ENCODE data around the gene TLR4. TPM values are rescaled to one million over a fixed set of nuclear protein-coding genes. Genes with fewer than 3 reads are reported as not detected.

Gene TLR4
- 0.19 and 0.24 TPM in 2 replicates for total RNA-seq (2013; cell fraction: nucleolus; rRNA removed)
- 0.17 and 0.49 TPM in 2 replicates for total RNA-seq (2014; rRNA removed)
- 0.36 and 0.41 TPM in 2 replicates for total RNA-seq (2014; rRNA removed; fragmentation: Illumina TruSeq; extraction: Trizol)
- total RNA-seq (2021) = 0.13 and 0.23 TPM in 2 replicates
- not detected for polyA plus RNA-seq (2011; ENCODE audit: low read depth)
- polyA plus RNA-seq (2011; rRNA removed) = 0.50 and 0.59 TPM in 2 replicates
- 0.21 and 0.33 TPM in 2 replicates for polyA plus RNA-seq (2011; cell fraction: cytosol; rRNA removed)
- polyA plus RNA-seq (2011; cell fraction: nucleus; rRNA removed) = 0.22 and 0.50 TPM in 2 replicates
- polyA plus RNA-seq (2012) = 0.03 TPM in 1 of 2 replicates, not detected in the other
- 0.29 and 0.32 TPM in 2 replicates for polyA plus RNA-seq (2014; fragmentation: Illumina TruSeq; extraction: Trizol)
- polyA plus RNA-seq (2014; fragmentation: Nextera tagmentation; extraction: Ambion mirVana) = under 1 TPM; 0.03 to 0.07 TPM
- 0.15 and 0.20 TPM in 2 replicates for polyA plus RNA-seq (2014; rRNA removed)
- polyA plus RNA-seq (2016; fragmentation: Nextera tagmentation; extraction: Ambion mirVana) = under 1 TPM; 0.09 to 0.14 TPM
- 1.1 and 1.8 TPM in 2 replicates for polyA minus RNA-seq (2011; rRNA and poly(A)+ RNA removed)
- polyA minus RNA-seq (2011; cell fraction: cytosol; rRNA and poly(A)+ RNA removed) = 0.27 and 1.1 TPM in 2 replicates
- 0.73 and 2.2 TPM in 2 replicates for polyA minus RNA-seq (2011; cell fraction: nucleus; rRNA and poly(A)+ RNA removed)
- Bru-seq, nascent RNA = percentile 20 among the genes with signal in this experiment
- BruChase-seq, experiment 1, labeled RNA remaining after a 6-hour chase = percentile 21 among the genes with signal in this experiment
- percentile 27 among the genes with signal in this experiment for BruChase-seq, experiment 2, labeled RNA remaining after a 2-hour chase
- long read RNA-seq, experiment 1 = 0 reads
- long read RNA-seq, experiment 2 = 0 reads

- ChIA-PET SMC1A (ENCODE audit: uncharacterized antibody, unreplicated experiment) (interaction anchor here (1.0 to 1.9 kb wide), 7 partner anchors 10 to 72 kb away, joined by 3 to 5 read pairs (median 3); no protein-coding TSS in a partner anchor), POLR2A (interaction anchor here (0.9 to 1.1 kb wide), 2 partner anchors 18 to 21 kb away, joined by 3 read pairs; no protein-coding TSS in a partner anchor), RAD21 (ENCODE audit: unreplicated experiment) (interaction anchor here (1.3 kb wide), 1 partner anchor 22 kb away, joined by 3 read pairs; no protein-coding TSS in a partner anchor), CTCF (interaction anchor here (0.6 to 2.3 kb wide), 4 partner anchors 14 to 27 kb away, joined by 3 to 7 read pairs (median 3); no protein-coding TSS in a partner anchor)
- peaks cover 3% of the 10 kb centered on the region; the same call in 1 of the 2 replicates for H3K4me1 ChIP-seq (ENCODE audit: control insufficient read depth, insufficient read depth, low read length)
- no TSS peak for BruUV-seq (replicated peaks)
- FAIRE-seq = peak; percentile 54
- no peaks in the 10 kb centered on the region for H4K20me1 ChIP-seq (ENCODE audit: control insufficient read depth, insufficient read depth)
- H3K27me3 ChIP-seq (replicated peaks in 1 of 2; ENCODE audit: control insufficient read depth in 2 of 2, insufficient read depth in 2 of 2, low read length in 1 of 2) = no peaks in the 10 kb centered on the region
- peak within 1 kb of the TSS; percentile 46; the same call in 1 of the 2 replicates for H3K4me2 ChIP-seq (ENCODE audit: control insufficient read depth, insufficient read depth)
- H3K9ac ChIP-seq (ENCODE audit: control insufficient read depth, insufficient read depth, low read length) = no peak within 1 kb of the TSS
- no peak within 1 kb of the TSS for H3K27ac ChIP-seq (ENCODE audit: control insufficient read depth, insufficient read depth)
- H3K79me2 ChIP-seq (ENCODE audit: control insufficient read depth, insufficient read depth, low read length) = no peaks in the 10 kb centered on the region
- intact Hi-C loops (cut with micrococcal nuclease; ENCODE audit: unreplicated experiment) = loop anchor here (2.0 to 5.0 kb wide), 2 partner anchors 21 to 57 kb away; no protein-coding TSS in a partner anchor
- in situ Hi-C loops (cut with MboI) = no loop called here
- peak; percentile 45 for DNase-seq (ENCODE audit: low read depth, low spot score)
- no peaks in the 10 kb centered on the region for H3K36me3 ChIP-seq (ENCODE audit: control insufficient read depth in 2 of 2, insufficient read depth in 2 of 2, low read length in 1 of 2)
- no peak within 1 kb of the TSS; the same call in 1 of the 2 replicates for H2AFZ ChIP-seq (ENCODE audit: control insufficient read depth, low read depth, low read length)
- H3K4me3 ChIP-seq = no peak within 1 kb of the TSS
- WGBS (ENCODE audit: insufficient coverage, insufficient replicate concordance, low lambda C conversion rate, missing lambda C conversion rate) = 6% methylated on average over 13 of the region's 13 CpGs
- peak; percentile 99 for ATAC-seq
- H3K9me3 ChIP-seq (replicated peaks; ENCODE audit: control insufficient read depth, insufficient read depth, low read length) = no peaks in the 10 kb centered on the region; the same call in 2 of the 3 replicates
- TF ChIP-seq GABPA (IDR thresholded peaks at IDR 0.05; ENCODE audit: low read depth) (no peak), RELA (IDR thresholded peaks at IDR 0.05; ENCODE audit: borderline replicate concordance, partially characterized antibody) (no peak), IKZF1 (conservative IDR thresholded peaks at IDR 0.05) (peak; percentile 76), TCF12 (IDR thresholded peaks at IDR 0.05; ENCODE audit: low read depth, low read length) (no peak), SIX5 (IDR thresholded peaks at IDR 0.05; ENCODE audit: low read depth, low read length, severe bottlenecking) (no peak), SMAD1 (IDR thresholded peaks at IDR 0.05; ENCODE audit: low read depth, partially characterized antibody) (no peak), EP300 (IDR thresholded peaks at IDR 0.05; ENCODE audit: borderline replicate concordance in 1 of 2, control insufficient read depth in 1 of 2, low read depth in 2 of 2, low read length in 2 of 2) (peak; percentile 15 to 54; a peak in 2 of 4 replicates), ZSCAN29 (IDR thresholded peaks at IDR 0.05) (no peak), TBL1XR1 (IDR thresholded peaks at IDR 0.05; ENCODE audit: low read depth, low read length) (no peak), ETV6 (conservative IDR thresholded peaks at IDR 0.05 in 1 of 2, IDR thresholded peaks at IDR 0.05 in 1 of 2; ENCODE audit: borderline replicate concordance in 1 of 2, low read depth in 1 of 2) (peak in 1 of 2 experiments; percentile 94; a peak in 2 of 4 replicates), MYB (IDR thresholded peaks at IDR 0.05; ENCODE audit: borderline replicate concordance, low read depth, low read length) (no peak), CHD4 (IDR thresholded peaks at IDR 0.05) (no peak), SPI1 (IDR thresholded peaks at IDR 0.05; ENCODE audit: borderline replicate concordance, insufficient read depth, low read depth, low read length) (peak; percentile 96), RELB (IDR thresholded peaks at IDR 0.05; ENCODE audit: low read depth) (no peak), HSF1 (IDR thresholded peaks at IDR 0.05; ENCODE audit: low read depth, low read length) (no peak), YY1 (IDR thresholded peaks at IDR 0.05; ENCODE audit: low read depth, low read length) (no peak), NFYB (IDR thresholded peaks at IDR 0.05; ENCODE audit: insufficient read depth, low read depth, low read length) (peak; percentile 46; the same call in 1 of the 2 replicates)
Observed at GRCh38 chr9:117704024-117704575, at the start of gene TLR4. Gene TLR4, plus strand, starts transcription at chr9:117704403. Its CDS starts 70 bp downstream, at chr9:117704473.

All from GM12878 (cell line).